GM12873 (cell line): Measurements from ENCODE around the gene NAMPT.

Experiments
- CTCF ChIP-seq: IDR thresholded peaks from 2 replicates; pipeline ENCODE4 v1.5.1; 2012; ENCODE audit warnings: low read depth, mild to moderate bottlenecking, moderate library complexity, low read length, control low read depth; ENCODE audit not compliant: insufficient read depth; ENCODE audit errors: missing control alignments

Gene NAMPT

GRCh38 chr7:106205621-106206222, 79.1 kb downstream of the NAMPT start:
- TF ChIP-seq CTCF, result no peak

GRCh38 chr7:106203473-106203872, 81.3 kb downstream of the NAMPT start:
- TF ChIP-seq CTCF, result no peak

GRCh38 chr7:106201164-106201563, 83.6 kb downstream of the NAMPT start:
- TF ChIP-seq CTCF, result no peak

- no peak for TF ChIP-seq CTCF
Observed at GRCh38 chr7:106199813-106200364, 84.9 kb downstream of the NAMPT start.

GRCh38 chr7:106199024-106199423, 85.8 kb downstream of the NAMPT start:
- TF ChIP-seq CTCF, result no peak
